Measurements from ENCODE around the gene GPATCH8. TPM values are rescaled to one million over a fixed set of nuclear protein-coding genes. Genes with fewer than 3 reads are reported as not detected.
A peak's percentile ranks its signal among the peaks of the same experiment; 100 is the strongest.

Gene GPATCH8
- polyA plus RNA-seq, 1 donor (not counting 4 experiments of a cell fraction or from before 2014, with no cell fraction given): 15.1 TPM

DNA sequence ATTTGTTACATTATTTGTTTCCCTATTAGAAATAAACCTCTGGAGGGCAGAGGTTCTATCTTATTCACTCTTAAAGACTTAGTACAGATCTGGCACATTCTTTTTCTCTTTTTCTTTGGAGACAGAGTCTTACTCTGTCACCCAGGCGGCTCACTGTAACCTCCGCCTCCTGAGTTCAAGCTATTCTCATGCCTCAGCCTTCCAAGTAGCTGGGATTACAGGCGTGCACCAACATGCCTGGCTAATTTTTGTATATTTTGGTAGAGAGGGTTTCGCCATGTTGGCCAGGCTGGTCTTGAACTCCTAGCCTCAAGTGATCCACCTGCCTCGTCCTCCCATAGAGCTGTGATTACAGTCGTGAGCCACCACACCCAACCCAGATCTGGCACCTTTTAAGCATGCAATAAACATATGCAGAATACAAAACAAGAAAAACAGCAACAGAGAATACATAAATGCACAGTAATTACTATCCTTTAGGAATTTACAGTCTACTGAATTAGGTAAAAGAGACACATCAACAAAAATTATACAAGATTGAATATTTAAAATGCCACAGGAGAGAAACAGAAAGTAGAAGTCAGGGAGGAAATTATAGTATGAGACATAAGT, 52.1 kb downstream of the GPATCH8 start:
- peaks cover 5% of the 10 kb centered on the region for H3K4me1 ChIP-seq (ENCODE audit: control insufficient read depth, extremely low read depth, insufficient read depth, low read length)
- dilution Hi-C loops (cut with MboI; ENCODE audit: extremely low pct_ligation_motif_present, low sequenced_read_pairs): no loop called here
- H3K4me2 ChIP-seq (ENCODE audit: control insufficient read depth, extremely low read depth, insufficient read depth, low read depth, low read length): peak overlapping the region; percentile 25
- H3K9me3 ChIP-seq (ENCODE audit: control insufficient read depth, low read depth, low read length): no peaks in the 10 kb centered on the region
- no peak overlapping the region for H2AFZ ChIP-seq (ENCODE audit: control insufficient read depth, low read length)
- no peak overlapping the region for H3K4me3 ChIP-seq (ENCODE audit: control insufficient read depth in 2 of 3, extremely low read depth in 1 of 3, insufficient read depth in 2 of 3, low read depth in 1 of 3, low read length in 3 of 3)
- TF ChIP-seq CTCF (optimal IDR thresholded peaks at IDR 0.05 in 1 of 3, IDR thresholded peaks at IDR 0.05 in 1 of 3, conservative IDR thresholded peaks at IDR 0.05 in 1 of 3; ENCODE audit: extremely low read depth in 1 of 3, insufficient read depth in 2 of 3, low read length in 3 of 3) (no peak), EZH2 (IDR thresholded peaks at IDR 0.05; ENCODE audit: low read length) (no peak)
- H3K9ac ChIP-seq (ENCODE audit: control insufficient read depth, extremely low read depth, insufficient read depth, low read length): no peak overlapping the region
- H3K27me3 ChIP-seq (ENCODE audit: control insufficient read depth, extremely low read depth, insufficient read depth, low read length): no peaks in the 10 kb centered on the region
- H3K36me3 ChIP-seq (ENCODE audit: control insufficient read depth in 2 of 2, extremely low read depth in 1 of 2, insufficient read depth in 2 of 2, low read length in 2 of 2): no peaks in the 10 kb centered on the region
- no peak for DNase-seq (ENCODE audit: low read depth, low spot score)
- H3K79me2 ChIP-seq (ENCODE audit: control insufficient read depth, insufficient read depth, low read length): peaks cover 6% of the 10 kb centered on the region
- no peaks in the 10 kb centered on the region for H4K20me1 ChIP-seq (ENCODE audit: control insufficient read depth, extremely low read depth, insufficient read depth, low read length)
- no peak for FAIRE-seq
- no peaks in the 10 kb centered on the region for H3K9me1 ChIP-seq (ENCODE audit: control insufficient read depth, extremely low read depth, insufficient read depth, low read length)
- no peak overlapping the region for H3K27ac ChIP-seq (ENCODE audit: control insufficient read depth, insufficient read depth, low read length)

- Histone ChIP-seq H3K9me1 (ENCODE audit: control insufficient read depth, extremely low read depth, insufficient read depth, low read length) (no peaks in the 10 kb centered on the region), H4K20me1 (ENCODE audit: control insufficient read depth, extremely low read depth, insufficient read depth, low read length) (no peaks in the 10 kb centered on the region)
- TF ChIP-seq EZH2 (IDR thresholded peaks at IDR 0.05; ENCODE audit: low read length): no peak
- TF ChIP-seq CTCF (optimal IDR thresholded peaks at IDR 0.05 in 1 of 3, IDR thresholded peaks at IDR 0.05 in 1 of 3, conservative IDR thresholded peaks at IDR 0.05 in 1 of 3; ENCODE audit: extremely low read depth in 1 of 3, insufficient read depth in 2 of 3, low read length in 3 of 3): no peak
These were observed 54.8 kb downstream of the GPATCH8 start for GRCh38 chr17:44448412-44448811.

More at GRCh38 chr17:44448412-44448811, 54.8 kb downstream of the GPATCH8 start:
- dilution Hi-C loops (cut with MboI; ENCODE audit: extremely low pct_ligation_motif_present, low sequenced_read_pairs): no loop called here
- no peak for DNase-seq (ENCODE audit: low read depth, low spot score)
- Histone ChIP-seq H3K36me3 (ENCODE audit: control insufficient read depth in 2 of 2, extremely low read depth in 1 of 2, insufficient read depth in 2 of 2, low read length in 2 of 2) (no peaks in the 10 kb centered on the region), H2AFZ (ENCODE audit: control insufficient read depth, low read length) (no peak overlapping the region), H3K4me2 (ENCODE audit: control insufficient read depth, extremely low read depth, insufficient read depth, low read depth, low read length) (no peak overlapping the region), H3K4me1 (ENCODE audit: control insufficient read depth, extremely low read depth, insufficient read depth, low read length) (peaks cover 18% of the 10 kb centered on the region), H3K9ac (ENCODE audit: control insufficient read depth, extremely low read depth, insufficient read depth, low read length) (no peak overlapping the region), H3K9me3 (ENCODE audit: control insufficient read depth, low read depth, low read length) (no peaks in the 10 kb centered on the region), H3K27ac (ENCODE audit: control insufficient read depth, insufficient read depth, low read length) (no peak overlapping the region), H3K79me2 (ENCODE audit: control insufficient read depth, insufficient read depth, low read length) (peaks cover 13% of the 10 kb centered on the region), H3K4me3 (ENCODE audit: control insufficient read depth in 2 of 3, extremely low read depth in 1 of 3, insufficient read depth in 2 of 3, low read depth in 1 of 3, low read length in 3 of 3) (no peak overlapping the region), H3K27me3 (ENCODE audit: control insufficient read depth, extremely low read depth, insufficient read depth, low read length) (no peaks in the 10 kb centered on the region)
- no peak for FAIRE-seq

Measured in keratinocyte (primary cell).